HK-2 (cell line): Measurements from ENCODE around the gene VEGFB.
A peak's percentile ranks its signal among the peaks of the same experiment; 100 is the strongest.

Source experiments
- DNase-seq: peaks from one replicate; pipeline ENCODE4 v3.0.0-alpha.2; 2018; ENCODE audit not compliant: unreplicated experiment

Gene VEGFB

GRCh38 chr11:64261556-64262080 is 27.2 kb downstream of the VEGFB start:
- no peak for DNase-seq

- no peak for DNase-seq
These were observed 28.1 kb downstream of the VEGFB start for GRCh38 chr11:64262271-64263002.

DNA sequence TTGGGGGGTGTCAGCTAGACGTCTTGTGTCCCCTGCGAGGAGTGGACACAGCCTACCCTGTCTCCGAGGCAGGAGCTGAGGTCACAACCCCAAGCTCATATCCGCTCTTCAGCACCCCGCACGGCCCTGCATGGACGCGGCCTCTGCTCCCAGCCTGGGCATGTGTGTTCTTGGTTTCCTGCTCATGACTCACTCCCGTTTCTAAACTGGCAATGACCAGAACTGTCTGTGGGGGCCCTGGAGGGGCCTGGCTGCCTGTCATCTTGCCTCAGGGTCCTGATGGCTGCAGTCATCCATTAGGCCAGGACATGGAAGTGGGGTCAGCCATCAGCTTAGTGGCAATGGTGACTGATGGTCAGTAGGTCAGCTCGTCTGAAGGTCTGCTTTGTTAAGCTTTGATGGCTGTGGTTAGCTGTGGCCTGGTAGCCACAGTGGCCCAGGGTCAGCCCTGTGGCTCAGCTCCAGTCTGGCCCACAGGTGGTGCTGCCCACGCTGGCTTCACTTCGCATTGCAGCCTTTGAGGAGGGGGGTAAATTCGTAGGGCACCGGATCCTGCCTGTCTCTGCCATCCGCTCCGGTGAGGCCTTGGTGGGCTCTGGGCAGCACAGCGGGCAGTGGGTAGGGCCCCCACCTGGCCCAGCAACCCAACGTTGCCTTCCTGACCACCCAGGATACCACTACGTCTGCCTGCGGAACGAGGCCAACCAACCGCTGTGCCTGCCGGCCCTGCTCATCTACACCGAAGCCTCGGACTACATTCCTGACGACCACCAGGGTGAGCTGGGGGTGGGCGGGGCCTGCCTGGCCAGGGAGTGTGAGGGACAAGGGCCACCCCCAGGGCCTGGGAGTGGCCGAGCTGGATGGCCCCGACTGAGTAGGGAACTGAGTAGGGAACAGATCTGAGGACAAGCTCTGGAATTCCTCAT is 28.9 kb downstream of the VEGFB start:
- DNase-seq, result peak; percentile 53

DNA sequence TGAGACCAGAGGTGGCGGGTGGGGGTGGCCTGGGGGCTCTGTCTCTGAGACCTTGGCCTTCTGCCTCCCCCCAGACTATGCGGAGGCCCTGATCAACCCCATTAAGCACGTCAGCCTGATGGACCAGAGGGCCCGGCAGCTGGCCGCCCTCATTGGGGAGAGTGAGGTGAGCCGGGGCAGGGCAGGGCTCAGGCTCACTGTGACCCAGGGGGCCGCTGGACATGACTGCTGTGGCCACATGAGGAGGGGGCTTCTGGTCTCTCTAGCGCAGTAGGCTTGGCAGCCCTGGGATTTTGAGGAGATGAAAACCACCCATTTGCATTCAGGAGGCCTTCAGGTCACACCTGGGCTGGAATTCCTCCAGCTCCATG is 29.5 kb downstream of the VEGFB start:
- no peak for DNase-seq

DNA sequence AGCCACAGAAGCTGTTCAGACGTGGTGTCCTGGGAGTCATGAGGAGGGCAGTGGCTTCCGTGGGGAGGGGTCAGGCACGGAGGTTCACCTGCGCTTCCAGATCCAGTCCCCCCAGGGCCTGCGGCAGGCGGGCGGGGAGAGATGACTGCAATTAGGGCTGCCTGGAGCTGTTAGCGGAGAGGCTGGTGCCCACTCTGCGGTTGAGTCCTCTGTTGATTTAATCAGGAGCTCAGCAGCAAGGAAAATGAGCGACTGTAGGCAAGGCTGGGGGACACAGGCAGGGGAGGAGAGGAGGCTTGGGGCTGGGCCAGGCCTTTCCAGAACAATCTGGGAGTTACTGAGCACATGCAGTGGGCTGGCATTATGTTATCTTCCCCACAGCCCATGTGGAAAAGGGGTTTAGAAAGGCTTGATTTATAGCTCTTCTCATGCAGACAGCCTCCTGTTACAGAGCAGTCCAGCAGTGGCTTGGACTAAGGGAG is 30.0 kb downstream of the VEGFB start:
- no peak for DNase-seq

- DNase-seq, result no peak
These were observed 31.1 kb downstream of the VEGFB start for GRCh38 chr11:64265176-64266160.

GRCh38 chr11:64266339-64266738 is 32.0 kb downstream of the VEGFB start:
- DNase-seq, result no peak

- DNase-seq, result no peak
These were observed 33.0 kb downstream of the VEGFB start for GRCh38 chr11:64267207-64267945.

- DNase-seq, result peak; percentile 20
These were observed 33.9 kb downstream of the VEGFB start for GRCh38 chr11:64268025-64268892.

DNA sequence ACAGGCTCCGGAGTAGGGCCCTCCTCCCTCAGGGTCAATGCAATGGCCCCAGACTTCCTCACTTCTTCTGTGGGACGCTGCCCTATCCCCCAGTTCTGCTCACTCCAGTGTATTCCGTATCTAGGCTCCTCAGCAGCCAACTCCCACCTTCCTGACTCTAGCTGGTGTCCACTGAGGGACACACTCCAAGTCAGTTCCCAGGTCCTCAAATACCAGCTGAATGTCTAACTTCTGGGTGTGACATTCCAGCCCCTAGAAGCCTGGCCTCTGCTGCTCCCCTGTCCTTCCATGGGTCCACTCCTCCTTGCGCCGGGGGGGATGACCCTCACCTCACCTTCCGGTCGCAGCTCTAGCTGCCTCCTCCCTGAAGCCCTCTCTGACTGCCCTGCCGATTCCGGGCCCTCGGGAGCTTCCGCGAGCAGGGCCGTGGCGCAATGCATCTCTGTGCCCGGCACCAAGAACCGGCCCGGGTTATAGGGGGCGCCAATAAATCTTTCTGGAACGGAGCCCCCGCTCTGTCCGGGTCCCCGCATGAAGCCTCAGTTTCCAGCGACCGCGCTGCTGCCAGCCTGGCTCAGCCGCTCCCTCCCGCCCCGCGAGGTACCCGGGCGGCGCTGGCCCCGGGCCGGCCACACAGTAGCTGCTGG is 34.6 kb downstream of the VEGFB start:
- DNase-seq, result peak; percentile 55

DNA sequence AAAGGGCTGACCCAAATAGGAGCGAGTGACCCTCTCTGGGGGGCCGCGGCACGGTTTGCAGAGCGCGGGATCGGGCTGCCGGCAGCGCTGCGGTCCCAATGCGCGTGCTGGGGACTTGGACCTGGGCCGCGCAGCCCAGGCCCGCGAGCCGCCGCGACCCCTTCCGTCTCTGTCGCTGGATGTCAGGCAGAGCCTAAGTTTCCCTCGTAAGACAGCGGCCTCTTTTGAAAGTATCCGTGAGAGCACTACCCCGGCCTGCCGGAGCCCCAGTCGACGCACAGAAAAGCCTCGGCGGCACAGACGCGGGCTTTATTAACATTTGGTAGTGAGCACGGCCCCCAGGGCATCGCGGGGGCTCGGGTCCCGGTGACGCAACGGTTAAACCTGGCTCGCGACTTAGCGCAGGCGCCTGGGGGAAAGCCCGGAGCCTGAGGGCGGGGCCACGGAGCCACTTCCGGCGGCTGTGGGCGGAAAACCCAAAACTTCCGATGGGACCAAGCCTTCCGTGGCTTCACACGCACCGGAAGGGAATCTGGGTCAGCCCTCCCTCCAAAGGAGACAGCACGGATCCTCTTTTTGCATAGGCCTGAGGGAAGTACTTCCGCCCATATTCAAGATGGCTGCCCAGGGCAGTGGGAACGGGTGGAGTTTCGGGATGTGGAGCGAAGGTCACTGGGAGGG is 35.3 kb downstream of the VEGFB start:
- DNase-seq, result peak; percentile 93

DNA sequence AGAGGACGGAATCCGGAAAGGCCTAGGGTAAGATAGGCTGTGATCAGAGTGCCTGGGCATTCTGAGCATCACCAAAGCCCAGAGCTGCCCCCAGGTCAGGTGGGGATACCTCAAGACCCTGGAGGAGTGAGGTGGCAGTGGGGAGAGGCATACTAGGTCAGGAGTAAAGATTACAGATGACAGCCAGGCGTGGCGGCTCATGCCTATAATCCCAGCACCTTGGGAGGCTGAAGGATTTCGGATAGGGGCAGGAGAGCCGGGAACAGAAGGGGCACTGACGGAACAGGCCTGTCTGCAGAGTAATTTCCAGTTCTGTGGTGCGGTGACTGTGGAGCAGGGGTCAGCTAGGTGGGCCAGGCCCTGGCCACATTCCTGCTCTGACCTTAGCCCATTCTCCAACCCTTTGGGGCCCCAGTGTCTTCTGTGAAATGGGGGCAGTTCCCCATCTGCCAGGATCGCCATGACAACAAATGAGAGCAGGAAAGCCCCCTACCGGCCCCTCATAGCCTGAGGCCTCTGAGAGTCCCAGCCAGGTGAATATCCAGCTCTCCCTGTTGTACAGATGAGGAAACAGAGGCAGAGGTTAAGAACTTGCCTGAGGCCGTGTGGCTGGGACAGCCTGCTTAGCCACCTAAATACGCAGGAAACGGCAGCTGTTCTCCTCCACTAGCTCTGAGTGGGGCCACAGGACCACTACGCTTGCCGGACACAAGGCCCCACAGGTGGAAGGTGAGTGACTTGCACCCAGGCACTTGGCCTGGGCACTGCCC is 40.8 kb downstream of the VEGFB start:
- no peak for DNase-seq

DNA sequence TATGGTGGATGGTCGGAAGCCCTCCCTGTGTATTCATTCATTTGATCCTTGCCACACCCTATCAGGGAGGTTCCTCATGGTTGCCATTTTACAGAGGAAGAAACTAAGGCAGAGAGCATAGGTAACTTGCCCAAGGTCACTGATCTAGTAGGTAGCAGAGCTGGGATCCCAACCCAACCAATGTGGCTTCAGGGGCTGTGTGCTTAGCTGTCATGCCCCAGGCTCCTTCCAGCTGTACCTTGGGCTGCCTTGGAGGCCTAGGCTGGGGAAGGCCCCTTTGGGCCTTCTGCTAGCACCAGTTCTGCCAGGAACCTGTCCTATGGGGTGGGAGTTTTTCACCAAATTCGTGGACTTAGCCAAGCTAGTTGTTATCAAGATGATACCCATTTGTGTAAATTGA is 41.5 kb downstream of the VEGFB start:
- DNase-seq, result no peak

- DNase-seq, result no peak
These were observed 42.5 kb downstream of the VEGFB start for GRCh38 chr11:64276653-64277431.

DNA sequence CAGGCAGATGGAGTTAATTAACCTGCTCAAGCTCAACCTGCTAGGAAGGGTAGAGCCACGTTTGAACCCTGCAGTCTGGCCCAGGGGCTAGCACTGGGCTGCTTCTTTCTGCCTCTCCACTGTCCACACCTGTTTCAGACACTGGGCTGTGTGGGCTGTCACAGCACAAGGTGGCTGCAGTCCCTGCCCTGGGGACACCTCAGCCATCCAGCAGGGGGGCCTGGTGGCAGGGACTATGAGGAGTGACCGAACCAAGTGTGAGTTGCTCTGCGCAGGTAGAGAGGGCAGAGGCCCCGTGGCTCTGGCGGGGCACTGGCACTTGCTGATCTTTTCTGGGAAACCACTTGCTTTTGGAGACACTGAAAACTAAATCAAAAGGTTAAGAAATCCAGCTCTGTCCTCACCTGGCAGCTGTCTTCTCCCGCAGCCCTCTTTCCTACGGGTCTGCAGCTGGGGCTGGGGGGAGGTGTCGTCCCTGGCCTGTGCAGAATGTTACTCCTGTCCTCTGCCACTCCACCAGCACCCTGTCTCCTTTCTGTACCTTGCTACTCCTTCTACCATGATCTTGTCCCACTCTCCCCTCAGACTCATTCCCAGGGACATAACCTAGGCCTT is 44.3 kb downstream of the VEGFB start:
- DNase-seq, result no peak

- DNase-seq, result no peak
These were observed 47.8 kb downstream of the VEGFB start for GRCh38 chr11:64281957-64282770.
